K562 (cell line): ENCODE data around the gene SLC38A2. TPM values are rescaled to one million over a fixed set of nuclear protein-coding genes. Genes with fewer than 3 reads are reported as not detected.
A peak's percentile ranks its signal among the peaks of the same experiment; 100 is the strongest.

Experiments
- CHCHD3 ChIP-seq: fragments of 250-450 bp; sonication (Bioruptor Pico); IDR thresholded peaks from 2 replicates; pipeline ENCODE4 v2.1.2; 2022; ENCODE audit warnings: mild to moderate bottlenecking
- ELF4 ChIP-seq: fragments of 450-650 bp; formaldehyde crosslinking; IDR thresholded peaks from 2 replicates; pipeline ENCODE4 v1.4.0; 2022; ENCODE audit warnings: missing genetic modification characterization
- HDAC8 ChIP-seq: fragments of 450-650 bp; IDR thresholded peaks from 2 replicates; pipeline ENCODE4 v1.6.1; 2016; ENCODE audit warnings: mild to moderate bottlenecking, missing genetic modification characterization, moderate library complexity, missing compliant biosample characterization
- KAT7 ChIP-seq: sonication (generic); formaldehyde crosslinking; IDR thresholded peaks from 2 replicates; pipeline ENCODE4 v1.8.0; 2022; ENCODE audit warnings: missing genetic modification reagents, mild to moderate bottlenecking, borderline replicate concordance
- KDM1A ChIP-seq, 2 experiments: fragments of 450-650 bp; IDR thresholded peaks; 2 replicates each; pipeline ENCODE4 v1.6.1; 2016; ENCODE audit warnings: mild to moderate bottlenecking in 2 of 2
- MECOM ChIP-seq: fragments of 250-450 bp; sonication (Bioruptor Pico); IDR thresholded peaks from 2 replicates; pipeline ENCODE4 v1.8.0; 2022; ENCODE audit warnings: inconsistent platforms
- POLR2G ChIP-seq: fragments of 200-400 bp; formaldehyde crosslinking; IDR thresholded peaks from 2 replicates; pipeline ENCODE4 v1.6.1; 2017; ENCODE audit warnings: low read depth, mild to moderate bottlenecking, antibody characterized with exemption, low read length, moderate library complexity
- POLR2H ChIP-seq: IDR thresholded peaks from 2 replicates; pipeline ENCODE4 v1.6.1; 2016; ENCODE audit warnings: missing genetic modification characterization, low read depth, mild to moderate bottlenecking, control low read depth, missing compliant biosample characterization, moderate library complexity
- TARDBP ChIP-seq: fragments of 450-650 bp; IDR thresholded peaks from 2 replicates; pipeline ENCODE4 v1.6.1; 2016
- YBX1 ChIP-seq: fragments of 450-650 bp; IDR thresholded peaks from 2 replicates; pipeline ENCODE4 v1.7.1; 2016; ENCODE audit warnings: mild to moderate bottlenecking
- ZBTB7A ChIP-seq: IDR thresholded peaks from 2 replicates; pipeline ENCODE4 v1.6.1; 2011; ENCODE audit warnings: low read depth, mild to moderate bottlenecking, low read length, moderate library complexity, borderline replicate concordance; ENCODE audit not compliant: control insufficient read depth
- ZEB2 ChIP-seq: fragments of 450-650 bp; IDR thresholded peaks from 2 replicates; pipeline ENCODE4 v1.6.1; 2016
- ZNF232 ChIP-seq: sonication (generic); formaldehyde crosslinking; IDR thresholded peaks from 2 replicates; pipeline ENCODE4 v1.8.0; 2022; ENCODE audit warnings: mild to moderate bottlenecking, missing genetic modification reagents
- ZNF785 ChIP-seq: fragments of 250-450 bp; sonication (Bioruptor Pico); IDR thresholded peaks from 2 replicates; pipeline ENCODE4 v1.4.0; 2020; ENCODE audit warnings: mild to moderate bottlenecking
- polyA plus RNA-seq, 8 experiments: library from polyadenylated mRNA; depleted of rRNA in 4 of 8; stranded (reverse) in 5 of 8; unstranded in 3 of 8; fragments of >200 nt; fragmentation: Nextera tagmentation in 2 of 8; fragmentation: Illumina TruSeq in 1 of 8; extraction: Ambion mirVana in 2 of 8; extraction: Trizol in 1 of 8; gene quantifications; 2 replicates each; pipeline versions ENCODE4 v1.2.1 to v1.2.3, GENCODE V29; 2011 to 2014; ENCODE audit warnings: inconsistent platforms in 1 of 8, missing spikeins in 1 of 8
- total RNA-seq, 7 experiments: library from RNA; depleted of rRNA in 6 of 7; stranded (reverse); fragments of >200 nt in 6 of 7; fragmentation: Illumina TruSeq in 2 of 7; extraction: Trizol in 2 of 7; gene quantifications; 2 replicates each; pipeline versions ENCODE4 v1.2.1 to v1.2.3, GENCODE V29; 2011 to 2021; ENCODE audit warnings: low replicate concordance in 1 of 7
- TF ChIP-seq, protein P1 (sequence below): fragments of 450-650 bp; formaldehyde crosslinking; IDR thresholded peaks from 2 replicates; pipeline ENCODE4 v1.4.0; 2022; ENCODE audit warnings: mild to moderate bottlenecking, moderate library complexity
- TF ChIP-seq, protein P2 (sequence below): fragments of 250-450 bp; sonication (Bioruptor Pico); IDR thresholded peaks from 2 replicates; pipeline ENCODE4 v1.4.0; 2020; ENCODE audit warnings: mild to moderate bottlenecking
- TF ChIP-seq, protein P3 (sequence below): fragments of 250-450 bp; sonication (Bioruptor Pico); IDR thresholded peaks from 2 replicates; pipeline ENCODE4 v1.5.1; 2021; ENCODE audit warnings: mild to moderate bottlenecking
- TF ChIP-seq, protein P4 (sequence below): fragments of 450-650 bp; conservative IDR thresholded peaks from 2 replicates; pipeline ENCODE4 v1.6.1; 2016; ENCODE audit warnings: missing genetic modification characterization, low read depth, mild to moderate bottlenecking, control low read depth, missing compliant biosample characterization
- TF ChIP-seq, protein P5 (sequence below), 2 experiments: IDR thresholded peaks; 2 replicates each; pipeline ENCODE4 v1.6.1; 2012; ENCODE audit warnings: improper control_type of control experiment in 2 of 2, low read depth in 2 of 2, low read length in 2 of 2, borderline replicate concordance in 1 of 2

The SLC38A2 gene
- total and polyA plus RNA-seq, 9 of the 15 experiments (the other 6 are each of a cell fraction or from before 2014, with no cell fraction given), result 98.7 to 292 (median 143) TPM

DNA sequence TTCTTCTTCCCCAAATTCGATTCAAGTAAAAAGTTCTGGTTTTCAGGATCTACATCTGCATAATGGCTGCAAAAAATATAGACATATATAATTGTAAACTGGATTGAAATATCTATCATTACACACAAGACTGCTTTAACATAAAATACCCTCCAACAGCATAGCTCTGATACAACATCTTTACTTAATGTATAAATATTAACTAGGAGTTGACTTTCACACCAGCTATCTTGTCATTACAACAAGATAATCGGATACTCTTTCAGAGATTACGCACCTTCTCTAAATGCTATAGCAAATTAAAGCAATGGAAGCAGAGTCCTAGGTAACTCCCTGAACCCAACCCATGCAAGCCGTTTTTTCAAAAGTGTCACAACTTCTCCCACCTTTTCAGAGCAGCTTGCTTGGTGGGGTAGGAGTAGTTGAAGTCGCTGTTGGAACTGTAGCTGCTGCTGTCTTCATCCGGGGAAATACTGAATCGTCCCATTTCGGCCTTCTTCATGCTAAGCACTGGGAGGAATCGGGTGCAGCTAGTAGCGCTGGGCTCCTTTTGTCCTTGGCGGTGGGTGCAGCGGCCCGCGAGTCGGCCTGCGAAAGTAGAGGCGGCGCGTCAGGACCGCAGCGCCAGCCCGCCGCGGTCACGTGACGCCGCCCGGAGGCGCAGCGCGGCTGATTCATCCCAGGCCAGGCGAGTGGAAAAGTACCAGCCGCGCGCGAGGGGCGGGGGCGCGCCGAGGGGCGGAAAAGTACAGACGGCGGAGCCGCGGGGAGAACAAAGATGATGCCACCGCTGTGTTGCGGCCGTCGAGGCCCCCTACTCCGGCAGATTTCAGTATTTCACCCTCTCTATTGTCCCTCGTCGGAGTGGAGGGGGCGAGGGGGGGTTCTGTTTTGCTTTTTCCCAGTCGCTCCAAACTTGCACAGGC lies 1.5 kb downstream of the SLC38A2 start (continued):
- TF ChIP-seq, protein P1, sequence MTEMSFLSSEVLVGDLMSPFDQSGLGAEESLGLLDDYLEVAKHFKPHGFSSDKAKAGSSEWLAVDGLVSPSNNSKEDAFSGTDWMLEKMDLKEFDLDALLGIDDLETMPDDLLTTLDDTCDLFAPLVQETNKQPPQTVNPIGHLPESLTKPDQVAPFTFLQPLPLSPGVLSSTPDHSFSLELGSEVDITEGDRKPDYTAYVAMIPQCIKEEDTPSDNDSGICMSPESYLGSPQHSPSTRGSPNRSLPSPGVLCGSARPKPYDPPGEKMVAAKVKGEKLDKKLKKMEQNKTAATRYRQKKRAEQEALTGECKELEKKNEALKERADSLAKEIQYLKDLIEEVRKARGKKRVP (CRISPR knock-in tag), result no peak; the same call in 1 of the 2 replicates
- TF ChIP-seq ZBTB7A, result peak; percentile 87
- TF ChIP-seq ZEB2, result no peak
- TF ChIP-seq POLR2H (tag), result peak; percentile 39; the same call in 1 of the 2 replicates
- TF ChIP-seq KAT7 (CRISPR knock-in tag), result peak; percentile 90; the same call in 1 of the 2 replicates
- TF ChIP-seq TARDBP, result no peak
- TF ChIP-seq MECOM (CRISPR knock-in tag), result no peak
- no peak for TF ChIP-seq YBX1
- TF ChIP-seq CHCHD3 (CRISPR knock-in tag), result no peak
- TF ChIP-seq, protein P2, sequence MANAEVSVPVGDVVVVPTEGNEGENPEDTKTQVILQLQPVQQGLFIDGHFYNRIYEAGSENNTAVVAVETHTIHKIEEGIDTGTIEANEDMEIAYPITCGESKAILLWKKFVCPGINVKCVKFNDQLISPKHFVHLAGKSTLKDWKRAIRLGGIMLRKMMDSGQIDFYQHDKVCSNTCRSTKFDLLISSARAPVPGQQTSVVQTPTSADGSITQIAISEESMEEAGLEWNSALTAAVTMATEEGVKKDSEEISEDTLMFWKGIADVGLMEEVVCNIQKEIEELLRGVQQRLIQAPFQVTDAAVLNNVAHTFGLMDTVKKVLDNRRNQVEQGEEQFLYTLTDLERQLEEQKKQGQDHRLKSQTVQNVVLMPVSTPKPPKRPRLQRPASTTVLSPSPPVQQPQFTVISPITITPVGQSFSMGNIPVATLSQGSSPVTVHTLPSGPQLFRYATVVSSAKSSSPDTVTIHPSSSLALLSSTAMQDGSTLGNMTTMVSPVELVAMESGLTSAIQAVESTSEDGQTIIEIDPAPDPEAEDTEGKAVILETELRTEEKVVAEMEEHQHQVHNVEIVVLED (CRISPR knock-in tag), result peak; percentile 74
- TF ChIP-seq POLR2G, result peak; percentile 95
- TF ChIP-seq, protein P3, sequence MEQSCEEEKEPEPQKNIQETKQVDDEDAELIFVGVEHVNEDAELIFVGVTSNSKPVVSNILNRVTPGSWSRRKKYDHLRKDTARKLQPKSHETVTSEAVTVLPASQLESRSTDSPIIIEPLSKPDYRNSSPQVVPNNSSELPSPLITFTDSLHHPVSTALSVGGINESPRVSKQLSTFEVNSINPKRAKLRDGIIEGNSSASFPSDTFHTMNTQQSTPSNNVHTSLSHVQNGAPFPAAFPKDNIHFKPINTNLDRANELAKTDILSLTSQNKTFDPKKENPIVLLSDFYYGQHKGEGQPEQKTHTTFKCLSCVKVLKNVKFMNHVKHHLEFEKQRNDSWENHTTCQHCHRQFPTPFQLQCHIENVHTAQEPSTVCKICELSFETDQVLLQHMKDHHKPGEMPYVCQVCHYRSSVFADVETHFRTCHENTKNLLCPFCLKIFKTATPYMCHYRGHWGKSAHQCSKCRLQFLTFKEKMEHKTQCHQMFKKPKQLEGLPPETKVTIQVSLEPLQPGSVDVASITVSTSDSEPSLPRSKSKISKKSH, result no peak
- TF ChIP-seq ZNF232 (CRISPR knock-in tag), result no peak
- TF ChIP-seq, protein P4, sequence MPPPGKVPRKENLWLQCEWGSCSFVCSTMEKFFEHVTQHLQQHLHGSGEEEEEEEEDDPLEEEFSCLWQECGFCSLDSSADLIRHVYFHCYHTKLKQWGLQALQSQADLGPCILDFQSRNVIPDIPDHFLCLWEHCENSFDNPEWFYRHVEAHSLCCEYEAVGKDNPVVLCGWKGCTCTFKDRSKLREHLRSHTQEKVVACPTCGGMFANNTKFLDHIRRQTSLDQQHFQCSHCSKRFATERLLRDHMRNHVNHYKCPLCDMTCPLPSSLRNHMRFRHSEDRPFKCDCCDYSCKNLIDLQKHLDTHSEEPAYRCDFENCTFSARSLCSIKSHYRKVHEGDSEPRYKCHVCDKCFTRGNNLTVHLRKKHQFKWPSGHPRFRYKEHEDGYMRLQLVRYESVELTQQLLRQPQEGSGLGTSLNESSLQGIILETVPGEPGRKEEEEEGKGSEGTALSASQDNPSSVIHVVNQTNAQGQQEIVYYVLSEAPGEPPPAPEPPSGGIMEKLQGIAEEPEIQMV (tag), result no peak
- TF ChIP-seq, protein P5, sequence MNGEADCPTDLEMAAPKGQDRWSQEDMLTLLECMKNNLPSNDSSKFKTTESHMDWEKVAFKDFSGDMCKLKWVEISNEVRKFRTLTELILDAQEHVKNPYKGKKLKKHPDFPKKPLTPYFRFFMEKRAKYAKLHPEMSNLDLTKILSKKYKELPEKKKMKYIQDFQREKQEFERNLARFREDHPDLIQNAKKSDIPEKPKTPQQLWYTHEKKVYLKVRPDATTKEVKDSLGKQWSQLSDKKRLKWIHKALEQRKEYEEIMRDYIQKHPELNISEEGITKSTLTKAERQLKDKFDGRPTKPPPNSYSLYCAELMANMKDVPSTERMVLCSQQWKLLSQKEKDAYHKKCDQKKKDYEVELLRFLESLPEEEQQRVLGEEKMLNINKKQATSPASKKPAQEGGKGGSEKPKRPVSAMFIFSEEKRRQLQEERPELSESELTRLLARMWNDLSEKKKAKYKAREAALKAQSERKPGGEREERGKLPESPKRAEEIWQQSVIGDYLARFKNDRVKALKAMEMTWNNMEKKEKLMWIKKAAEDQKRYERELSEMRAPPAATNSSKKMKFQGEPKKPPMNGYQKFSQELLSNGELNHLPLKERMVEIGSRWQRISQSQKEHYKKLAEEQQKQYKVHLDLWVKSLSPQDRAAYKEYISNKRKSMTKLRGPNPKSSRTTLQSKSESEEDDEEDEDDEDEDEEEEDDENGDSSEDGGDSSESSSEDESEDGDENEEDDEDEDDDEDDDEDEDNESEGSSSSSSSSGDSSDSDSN (IDR thresholded peaks at IDR 0.05; ENCODE audit: borderline replicate concordance in 1 of 2, low read depth in 2 of 2, low read length in 2 of 2), result no peak
- no peak for TF ChIP-seq HDAC8 (tag)
- no peak; the same call in 1 of the 2 replicates for TF ChIP-seq ELF4 (CRISPR knock-in tag)
- TF ChIP-seq ZNF785 (CRISPR knock-in tag), result no peak
- TF ChIP-seq KDM1A (IDR thresholded peaks at IDR 0.05), result no peak
